SKM-1 (cell line): Measurements from ENCODE around the gene CFDP1.
A peak's percentile ranks its signal among the peaks of the same experiment; 100 is the strongest.

Experiments used
- DNase-seq: peaks from one replicate; lab custom pipeline; 2025; ENCODE audit not compliant: unreplicated experiment; lab: John Stamatoyannopoulos, UW

CFDP1 gene

DNA sequence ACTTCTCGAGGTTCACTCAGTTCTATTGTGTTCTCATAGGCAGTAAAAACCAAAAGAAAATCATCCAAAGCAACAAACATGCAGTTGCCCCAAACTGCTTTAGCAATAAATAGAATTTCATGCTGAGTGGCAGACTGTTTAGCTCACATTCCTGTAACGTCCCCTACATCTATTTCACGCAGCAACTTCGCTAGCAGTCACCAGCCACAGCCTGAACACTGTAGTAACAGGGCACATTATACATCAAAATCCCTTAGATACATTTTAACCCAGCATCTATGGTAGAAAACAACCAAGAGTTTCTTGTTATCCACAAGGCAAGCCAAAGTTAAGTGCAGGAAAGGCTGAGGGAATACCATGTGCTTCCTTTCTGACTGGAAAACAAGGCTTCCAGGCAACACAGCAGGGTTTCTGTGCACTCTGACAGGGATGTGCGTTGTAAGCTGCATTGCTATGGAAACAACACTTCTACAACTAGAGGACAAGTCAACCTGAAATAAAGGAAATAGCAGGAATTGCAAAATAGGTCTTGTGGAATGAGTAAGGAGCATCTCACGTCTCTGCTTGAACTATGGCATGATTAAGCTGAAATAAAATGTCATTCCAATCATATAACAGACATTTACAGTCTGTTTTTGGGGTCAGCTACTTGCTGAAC, 55.4 kb downstream of the CFDP1 start:
- DNase-seq = no peak

DNA sequence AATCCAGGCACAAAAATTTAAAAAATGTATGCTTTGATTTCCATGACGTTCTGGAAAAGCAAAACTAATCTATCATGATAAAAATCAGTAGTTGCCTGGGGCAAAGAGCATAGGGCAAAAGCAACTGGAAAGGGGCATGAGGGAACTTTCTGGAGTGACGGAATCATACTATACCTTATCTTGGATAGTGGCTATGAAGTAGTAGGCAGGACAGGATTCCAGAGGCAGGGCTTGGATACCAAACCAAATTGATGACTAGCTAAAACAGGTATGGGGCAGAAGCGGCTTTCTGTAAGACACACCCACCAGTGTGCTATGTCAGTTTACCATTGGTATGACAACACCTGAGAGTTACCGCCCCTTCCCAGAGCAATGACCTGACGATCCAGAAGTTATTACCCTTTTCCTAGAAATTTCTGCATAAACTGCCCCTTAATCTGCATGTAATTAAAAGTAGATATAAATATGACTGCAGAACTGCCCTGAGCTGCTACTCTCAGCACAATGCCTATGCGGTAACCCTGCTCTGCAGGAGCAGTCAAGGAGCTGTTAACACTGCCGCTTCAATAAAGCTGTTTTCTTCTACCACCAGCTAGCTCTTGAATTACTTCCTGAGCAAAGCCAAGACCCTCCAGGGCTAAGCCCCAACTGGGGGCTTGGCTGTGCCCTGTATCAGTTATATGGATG, 56.7 kb downstream of the CFDP1 start:
- DNase-seq = no peak

DNA sequence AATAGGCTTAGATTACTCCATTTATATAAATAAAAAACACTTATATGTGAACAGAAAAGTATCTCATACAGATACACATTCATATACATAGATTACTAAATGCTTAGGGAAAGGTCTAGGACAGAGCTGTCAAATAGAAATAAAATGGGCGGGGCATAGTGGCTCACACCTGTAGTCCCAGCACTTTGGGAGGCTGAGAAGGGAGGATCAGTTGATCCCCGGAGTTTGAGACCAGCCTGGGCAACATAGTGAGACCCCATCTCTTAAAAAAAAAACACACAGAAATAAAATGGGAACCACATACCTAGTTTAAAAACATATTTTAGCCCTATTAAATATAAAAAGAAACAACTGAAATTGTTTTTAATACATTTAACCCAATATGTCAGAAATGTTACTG, 58.9 kb downstream of the CFDP1 start:
- no peak for DNase-seq

DNA sequence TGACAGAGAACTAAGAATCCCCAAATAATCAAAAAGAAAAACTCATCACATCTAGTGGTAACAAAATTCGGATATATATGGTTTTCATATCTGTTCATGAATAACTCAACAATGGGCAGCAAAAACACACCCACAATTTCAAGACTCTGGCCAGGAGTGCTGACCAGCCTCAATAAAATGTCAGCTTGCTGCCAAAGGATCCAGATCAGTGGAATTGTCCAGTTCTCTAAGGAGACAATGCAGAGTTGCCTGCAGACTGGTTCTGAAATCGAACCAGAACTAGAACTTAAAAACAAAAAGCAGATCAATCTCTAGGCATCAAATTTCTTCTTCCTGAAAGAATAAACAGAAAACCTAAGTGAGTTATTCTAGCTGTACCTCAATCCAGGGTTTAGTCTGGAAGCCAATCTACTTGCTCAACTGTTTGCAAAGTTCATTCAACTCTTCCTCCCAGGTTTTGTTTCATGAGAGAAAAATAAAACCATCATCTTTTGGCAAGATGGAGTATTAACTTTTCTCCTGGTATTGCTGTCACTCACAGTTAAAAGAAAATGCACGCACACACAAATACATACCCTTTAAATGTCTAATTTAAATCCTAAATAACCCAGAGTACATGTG, 61.0 kb downstream of the CFDP1 start:
- DNase-seq = no peak

DNA sequence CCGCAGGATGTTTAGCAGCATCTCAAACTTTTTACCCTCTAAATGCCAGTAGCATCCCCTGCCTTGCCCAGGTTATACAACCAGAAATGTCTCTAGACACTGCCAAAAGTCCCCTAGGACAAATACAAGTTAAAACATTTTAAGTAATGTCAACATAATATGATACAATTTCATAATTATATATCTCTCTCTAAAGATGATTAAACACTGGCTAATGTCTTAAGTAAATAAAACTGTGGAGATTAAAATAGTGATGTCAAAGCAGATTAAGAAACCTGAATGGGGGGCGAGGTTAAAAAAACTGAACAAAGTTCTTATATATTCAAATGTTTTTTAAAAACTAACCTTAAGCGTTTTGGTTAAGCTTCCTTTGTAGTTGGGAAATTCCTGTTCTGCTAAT, 62.1 kb downstream of the CFDP1 start:
- no peak for DNase-seq

DNA sequence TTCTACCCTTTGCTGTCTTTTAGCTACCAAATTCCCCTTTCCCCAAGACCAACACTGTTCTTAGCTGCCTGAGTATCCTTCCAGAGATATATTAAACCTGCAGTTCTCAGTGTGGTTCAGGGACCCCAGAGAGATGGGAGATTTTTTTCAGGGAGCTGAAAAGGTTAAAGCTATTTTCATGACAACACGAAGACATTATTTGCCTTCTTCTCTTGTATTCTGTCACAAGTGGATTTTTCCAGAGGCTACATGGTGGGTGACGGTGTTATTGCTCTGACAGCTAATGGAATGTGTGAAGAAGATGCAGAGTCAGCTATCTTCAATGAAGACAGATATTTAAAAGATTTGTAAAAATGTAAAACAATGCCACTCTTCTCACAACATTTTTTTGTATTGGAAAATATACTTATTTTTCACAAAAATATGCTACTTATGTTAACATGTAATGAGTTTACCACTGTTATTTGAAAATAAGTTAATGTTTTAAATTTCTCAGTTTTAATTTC, 69.0 kb downstream of the CFDP1 start:
- no peak for DNase-seq

DNA sequence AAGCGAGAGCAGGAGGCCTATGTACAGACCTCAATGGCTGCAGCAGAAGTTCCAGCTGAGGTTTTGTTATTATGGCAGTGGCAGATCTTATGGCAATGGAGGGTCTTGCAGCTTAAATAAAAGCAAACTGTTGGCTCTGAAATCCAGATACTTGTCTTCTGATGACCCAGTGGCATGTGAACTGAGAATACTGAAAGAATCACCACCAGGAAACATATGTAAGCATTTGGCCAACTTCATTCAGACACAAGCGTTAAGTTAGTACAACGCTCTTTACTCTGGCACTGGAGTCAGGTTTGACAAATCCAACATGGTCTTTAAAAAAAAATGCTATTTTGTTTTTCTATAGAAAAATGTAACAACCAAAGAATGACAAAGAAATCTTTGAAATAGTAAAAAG, 70.5 kb downstream of the CFDP1 start:
- DNase-seq = no peak

DNA sequence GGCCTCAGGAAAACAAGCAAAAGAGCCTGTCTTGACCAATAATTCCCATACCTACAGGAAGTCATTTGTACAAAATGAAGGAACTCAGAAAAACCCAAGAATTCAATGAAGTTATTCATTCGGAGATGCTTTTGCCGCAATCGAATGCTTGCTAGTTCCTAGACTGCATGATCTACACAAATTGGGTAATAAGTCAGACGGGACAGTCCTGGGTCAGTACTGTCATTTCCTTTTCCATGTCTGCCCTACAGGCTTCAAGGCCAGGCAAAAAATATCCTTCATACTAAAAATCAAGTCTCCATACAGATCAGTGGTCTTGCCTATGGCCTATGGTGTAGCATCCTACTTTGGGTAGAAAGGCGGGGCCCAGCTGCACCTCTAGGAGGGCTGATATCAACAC, 71.4 kb downstream of the CFDP1 start:
- DNase-seq = no peak

DNA sequence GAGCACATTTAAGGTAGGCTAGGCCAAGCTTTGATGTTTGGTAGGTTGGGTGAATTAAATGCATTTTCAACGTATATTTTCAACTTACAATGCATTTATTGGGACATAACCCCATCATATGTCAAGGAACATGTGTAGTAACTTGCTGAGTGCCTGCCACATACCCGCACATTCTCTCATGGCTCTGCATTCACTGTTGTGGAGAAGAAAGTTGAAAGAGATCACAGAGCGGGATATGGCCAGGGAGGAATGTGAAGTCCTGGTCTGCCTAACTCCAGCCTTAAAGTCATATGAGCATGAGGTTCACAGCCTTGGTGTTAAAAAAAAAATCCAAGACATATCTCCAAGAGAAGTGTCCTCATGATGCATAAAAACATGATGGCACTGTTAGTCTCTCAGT, 79.1 kb downstream of the CFDP1 start:
- no peak for DNase-seq

DNA sequence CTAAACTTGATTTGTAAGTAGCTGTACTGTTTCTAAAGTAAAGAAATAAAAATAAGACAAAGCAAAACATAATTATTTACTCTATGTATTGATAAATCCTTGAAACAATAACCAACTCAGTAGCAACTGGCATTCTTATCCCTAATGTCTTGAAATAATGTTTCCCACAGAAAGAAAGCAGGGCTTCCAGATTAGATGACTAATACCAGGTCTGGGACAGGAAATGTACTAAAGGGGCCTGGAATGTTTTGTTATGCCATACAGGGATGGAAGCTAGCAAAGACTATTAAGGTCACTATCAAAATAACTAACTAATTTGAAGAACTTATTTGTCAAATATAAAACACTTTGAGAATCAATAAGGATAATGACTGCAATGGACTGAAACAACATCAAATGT, 82.1 kb downstream of the CFDP1 start:
- no peak for DNase-seq

DNA sequence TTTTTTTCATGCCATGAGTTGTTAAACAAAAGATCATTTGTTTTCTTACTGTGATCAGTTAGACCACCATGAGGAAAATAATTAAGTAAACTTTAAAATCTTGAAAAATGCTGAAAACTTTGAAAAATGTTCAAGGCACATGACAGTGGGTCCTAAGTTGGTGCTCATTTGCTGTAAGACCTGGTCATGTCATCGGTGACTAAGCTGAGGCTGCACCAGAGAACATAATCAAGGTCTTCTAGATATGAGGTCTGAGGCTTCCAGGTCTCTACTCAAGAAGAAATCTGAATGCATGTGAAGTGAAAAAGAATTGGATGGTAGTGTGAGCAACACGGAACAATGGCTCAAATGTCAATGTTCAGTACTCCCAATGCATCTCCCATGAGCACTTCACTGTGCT, 87.6 kb downstream of the CFDP1 start:
- DNase-seq = no peak

DNA sequence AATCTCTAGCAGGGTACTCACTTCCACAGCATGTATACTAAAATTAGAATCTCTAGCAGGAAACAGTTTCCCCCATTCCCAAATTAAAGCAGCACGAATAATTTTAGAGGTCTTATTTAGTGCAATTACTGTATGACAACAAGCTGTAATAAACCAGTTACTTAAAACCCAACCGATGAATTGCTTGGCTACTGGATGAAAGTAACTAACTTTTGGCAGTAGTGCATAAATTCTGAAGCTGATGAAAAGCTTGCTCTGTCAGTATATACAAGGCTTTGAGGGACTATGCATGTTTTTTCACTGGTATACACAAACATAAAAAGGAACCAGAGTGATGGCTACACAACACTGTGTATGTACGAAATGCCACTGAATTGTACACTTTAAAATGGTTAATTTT, 89.4 kb downstream of the CFDP1 start:
- no peak for DNase-seq

DNA sequence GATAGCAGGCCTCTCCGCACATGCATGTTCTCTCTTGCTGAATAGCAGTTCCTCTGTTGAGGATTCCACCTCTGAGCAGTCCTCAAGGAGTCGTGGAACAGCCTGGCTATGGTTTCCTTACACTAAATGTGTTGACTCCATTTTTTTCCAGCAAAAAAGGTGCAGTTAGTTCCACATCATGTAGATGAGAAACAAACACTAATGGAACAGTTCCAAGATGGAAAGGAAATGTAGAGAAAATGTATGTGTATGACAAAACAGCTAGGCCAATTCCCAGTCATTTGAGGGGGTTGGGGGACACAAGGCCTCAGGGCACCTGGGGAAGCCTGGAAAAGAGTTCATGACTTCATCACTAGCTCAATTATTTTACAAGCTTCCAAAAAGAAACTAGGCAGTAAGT, 90.0 kb downstream of the CFDP1 start:
- DNase-seq = no peak

DNA sequence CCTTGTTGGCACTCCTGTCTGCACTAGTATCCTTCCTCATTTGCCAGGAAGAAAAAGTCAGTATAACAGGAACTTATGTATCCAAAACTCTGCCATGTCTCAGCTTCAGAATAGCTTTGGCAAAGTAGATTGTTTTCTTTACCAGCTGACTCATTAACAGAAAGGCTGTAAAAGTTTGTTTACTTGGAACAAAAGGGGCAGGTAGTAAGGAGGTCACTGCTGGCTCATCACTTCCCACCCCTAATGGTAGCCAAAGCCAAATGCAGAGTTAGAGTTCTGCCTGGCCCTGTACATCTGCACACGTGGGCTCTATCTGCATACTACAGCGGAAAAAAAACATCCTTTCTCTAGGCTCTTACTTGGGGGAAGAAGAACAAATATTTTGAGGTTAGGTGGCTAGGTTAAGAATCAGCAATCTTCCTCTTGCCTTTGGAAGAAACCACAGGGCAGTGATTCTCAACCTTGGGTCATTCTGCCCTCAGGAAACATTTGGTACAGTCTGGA, 90.9 kb downstream of the CFDP1 start:
- no peak for DNase-seq

DNA sequence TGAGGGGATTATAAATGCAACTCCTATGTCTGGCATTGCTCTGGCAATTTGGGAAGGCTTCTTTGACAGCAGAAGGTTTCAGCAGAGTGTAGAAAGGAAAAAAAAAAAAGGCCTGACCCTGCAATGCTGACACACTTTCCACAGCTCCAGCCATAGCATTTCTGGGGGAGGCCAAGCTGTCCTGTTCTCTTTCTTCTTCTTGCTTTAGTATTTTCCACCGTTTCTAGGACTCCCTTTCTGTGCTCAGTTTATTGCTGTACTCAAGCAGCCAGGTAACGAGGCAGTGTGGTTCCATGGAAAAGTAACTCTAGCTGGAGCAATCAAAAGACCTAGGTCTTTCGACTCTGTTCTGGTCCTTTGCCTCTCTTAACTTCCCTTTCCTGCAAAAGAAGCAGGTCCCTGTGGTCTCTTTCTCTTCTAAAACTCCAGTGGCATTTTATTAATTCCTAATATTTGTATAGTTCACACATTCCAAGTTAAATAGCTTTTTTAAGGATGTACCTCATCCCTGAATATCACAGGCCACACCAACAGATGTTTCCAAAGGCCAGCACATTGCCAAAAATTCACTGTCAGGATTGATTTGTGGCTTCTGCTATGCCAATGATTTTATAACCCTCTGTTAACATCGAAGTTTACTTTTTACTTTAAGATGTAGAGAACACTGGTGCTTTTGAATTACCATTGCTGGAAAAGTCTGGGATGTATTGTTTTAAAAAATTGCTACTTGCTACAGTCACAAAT, 91.6 kb downstream of the CFDP1 start:
- no peak for DNase-seq

DNA sequence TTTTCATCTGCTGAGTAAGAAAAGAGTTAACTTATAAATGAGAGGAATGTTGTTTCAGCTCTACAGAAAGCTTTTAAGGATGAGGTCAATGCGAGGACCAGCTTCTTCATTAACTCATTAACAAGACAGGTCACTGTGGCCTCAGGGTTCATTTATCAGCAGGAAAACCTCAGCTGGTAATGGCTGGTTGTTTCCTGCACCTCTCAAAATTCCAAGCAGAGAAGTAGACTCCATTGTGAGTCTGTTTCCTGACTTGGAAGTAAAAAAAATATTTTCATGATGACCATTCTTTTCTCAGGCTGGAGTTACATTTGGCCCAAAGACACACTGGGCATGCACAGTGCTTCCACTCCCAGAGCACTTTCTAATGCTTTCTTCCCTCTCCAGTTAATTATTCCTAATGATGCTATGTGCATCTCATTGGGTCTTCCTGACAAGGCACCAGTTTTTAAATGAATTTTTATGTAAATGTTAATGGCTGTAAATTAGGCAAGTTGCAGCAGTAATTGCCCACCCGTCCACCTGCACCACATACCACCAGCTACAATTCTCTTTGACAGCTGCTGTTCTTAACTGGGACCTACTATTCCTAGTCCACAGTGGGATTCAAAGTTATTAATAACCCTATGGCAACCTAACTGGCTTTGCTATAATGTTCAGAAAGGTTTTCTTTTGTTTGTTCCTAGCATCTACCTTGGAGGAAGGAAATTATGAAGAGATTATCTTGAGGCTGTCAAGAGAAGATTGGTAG, 92.4 kb downstream of the CFDP1 start:
- DNase-seq = no peak

DNA sequence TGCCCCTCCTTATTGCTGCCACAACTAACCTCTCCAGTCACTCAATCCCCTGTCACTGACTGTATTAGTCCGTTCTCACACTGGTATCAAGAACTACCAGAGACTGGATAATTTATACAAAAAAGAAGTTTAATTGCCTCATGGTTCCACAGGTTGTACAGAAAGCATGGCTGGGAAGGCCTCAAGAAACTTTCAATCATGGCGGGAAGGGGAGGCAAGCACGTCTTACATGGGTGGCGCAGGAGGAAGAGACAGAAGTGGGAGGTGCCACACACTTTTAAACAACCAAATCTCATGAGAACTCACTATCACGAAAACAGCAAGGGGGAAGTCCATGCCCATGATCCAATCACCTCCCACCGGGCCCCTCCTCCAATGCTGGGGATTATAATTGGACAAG, 95.9 kb downstream of the CFDP1 start:
- DNase-seq = no peak

DNA sequence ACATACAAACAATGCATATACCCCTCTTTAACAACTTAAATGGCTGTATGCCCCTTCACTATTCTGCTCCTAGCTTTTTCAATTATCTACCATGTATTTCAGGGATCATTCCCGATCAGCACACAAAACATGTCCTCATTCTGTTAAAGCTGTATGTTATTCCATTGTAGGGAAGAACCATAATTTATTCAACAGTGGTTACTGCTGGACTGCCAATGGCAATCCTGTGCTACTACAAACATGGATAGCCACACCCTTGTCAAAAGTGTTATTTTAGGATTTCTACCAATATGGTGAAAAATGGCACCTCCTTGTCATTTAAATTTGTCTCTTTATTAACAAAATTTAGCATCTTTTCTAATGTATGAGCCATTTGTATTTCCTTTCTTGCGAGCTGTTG, 96.8 kb downstream of the CFDP1 start:
- no peak for DNase-seq

DNA sequence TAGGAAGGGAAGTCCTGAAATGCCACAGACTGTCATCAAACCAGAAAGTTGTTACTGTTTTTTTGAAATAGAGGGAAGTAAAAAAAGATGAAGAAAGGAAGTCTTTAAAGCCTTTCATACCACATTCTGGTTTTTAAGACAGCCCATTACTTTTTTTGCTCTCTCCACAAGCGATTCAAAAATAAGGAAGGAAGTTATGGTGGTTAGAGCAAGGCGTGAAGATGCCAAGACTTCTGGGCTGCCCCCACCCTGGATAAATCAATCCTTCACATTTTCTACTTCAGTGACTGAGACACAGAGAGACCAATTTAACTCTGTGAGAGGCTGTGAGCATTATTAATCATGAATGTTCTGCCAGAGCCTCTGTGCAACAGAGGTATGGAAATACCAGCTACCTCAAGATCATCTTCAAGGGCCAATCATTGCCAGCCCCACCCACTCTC, 99.6 kb downstream of the CFDP1 start:
- peak; percentile 59 for DNase-seq

DNA sequence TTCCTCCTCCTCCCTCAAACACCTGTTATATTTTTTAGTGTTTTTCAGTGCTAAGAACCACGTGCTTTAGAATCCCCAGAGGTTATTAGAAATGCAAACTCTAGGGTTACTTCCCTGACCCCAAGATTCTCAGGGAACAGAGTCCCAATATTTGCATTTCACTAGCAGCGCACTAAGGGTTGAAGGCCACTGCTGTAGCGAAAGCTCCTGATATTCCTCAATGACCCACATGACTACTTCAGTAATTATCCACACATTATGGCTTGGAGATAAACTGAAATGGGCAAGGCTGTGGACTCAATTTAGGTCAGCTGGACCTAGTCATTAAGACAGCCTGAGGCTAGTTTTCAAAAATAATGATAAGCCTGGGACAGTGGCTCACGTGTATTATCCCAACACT, 103.4 kb downstream of the CFDP1 start:
- no peak for DNase-seq

DNA sequence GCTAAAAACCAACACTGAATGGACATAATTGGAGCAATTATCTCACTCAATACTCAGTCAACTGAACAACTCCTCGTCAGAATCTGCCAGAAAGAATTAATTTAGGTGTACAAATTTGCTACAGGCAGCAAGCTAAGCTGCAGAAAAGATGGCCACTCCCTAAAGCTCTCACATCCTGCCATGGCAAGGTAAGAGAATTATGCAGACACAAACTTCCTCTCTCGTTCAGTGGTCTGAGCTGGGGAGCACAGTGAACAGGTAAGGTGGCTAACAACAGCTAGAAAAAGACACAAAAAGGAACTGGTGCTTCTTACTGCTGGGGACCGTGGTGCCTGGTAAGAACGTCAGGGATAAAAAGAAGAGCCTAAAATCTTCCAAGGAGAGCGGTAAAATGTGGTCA, 107.0 kb downstream of the CFDP1 start:
- no peak for DNase-seq
